ENCODE results near the gene HAT1.
"Not testable (repeated sequence)": the region's sequence is repeated elsewhere in the genome, so short reads cannot be mapped to it uniquely, and the experiment has no call there.

The HAT1 gene

GRCh38 chr2:171965661-171966060 lies 43.4 kb downstream of the HAT1 start:
- TF ChIP-seq POLR2A (IDR thresholded peaks at IDR 0.05; ENCODE audit: extremely low read depth, insufficient read length): no peak
- TF ChIP-seq, protein P1, sequence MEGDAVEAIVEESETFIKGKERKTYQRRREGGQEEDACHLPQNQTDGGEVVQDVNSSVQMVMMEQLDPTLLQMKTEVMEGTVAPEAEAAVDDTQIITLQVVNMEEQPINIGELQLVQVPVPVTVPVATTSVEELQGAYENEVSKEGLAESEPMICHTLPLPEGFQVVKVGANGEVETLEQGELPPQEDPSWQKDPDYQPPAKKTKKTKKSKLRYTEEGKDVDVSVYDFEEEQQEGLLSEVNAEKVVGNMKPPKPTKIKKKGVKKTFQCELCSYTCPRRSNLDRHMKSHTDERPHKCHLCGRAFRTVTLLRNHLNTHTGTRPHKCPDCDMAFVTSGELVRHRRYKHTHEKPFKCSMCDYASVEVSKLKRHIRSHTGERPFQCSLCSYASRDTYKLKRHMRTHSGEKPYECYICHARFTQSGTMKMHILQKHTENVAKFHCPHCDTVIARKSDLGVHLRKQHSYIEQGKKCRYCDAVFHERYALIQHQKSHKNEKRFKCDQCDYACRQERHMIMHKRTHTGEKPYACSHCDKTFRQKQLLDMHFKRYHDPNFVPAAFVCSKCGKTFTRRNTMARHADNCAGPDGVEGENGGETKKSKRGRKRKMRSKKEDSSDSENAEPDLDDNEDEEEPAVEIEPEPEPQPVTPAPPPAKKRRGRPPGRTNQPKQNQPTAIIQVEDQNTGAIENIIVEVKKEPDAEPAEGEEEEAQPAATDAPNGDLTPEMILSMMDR (IDR thresholded peaks at IDR 0.05; ENCODE audit: low read depth, low read length): no peak
- TF ChIP-seq, protein P2, sequence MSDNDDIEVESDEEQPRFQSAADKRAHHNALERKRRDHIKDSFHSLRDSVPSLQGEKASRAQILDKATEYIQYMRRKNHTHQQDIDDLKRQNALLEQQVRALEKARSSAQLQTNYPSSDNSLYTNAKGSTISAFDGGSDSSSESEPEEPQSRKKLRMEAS (IDR thresholded peaks at IDR 0.05; ENCODE audit: low read depth, low read length): no peak
- no peak for TF ChIP-seq MYC (IDR thresholded peaks at IDR 0.05; ENCODE audit: low read depth, low read length)
- DNase-seq (ENCODE audit: low read depth): no peak
- no peak overlapping the region for H3K4me3 ChIP-seq (ENCODE audit: low read depth, low read length)

GRCh38 chr2:171966235-171966634 lies 44.0 kb downstream of the HAT1 start:
- DNase-seq (ENCODE audit: low read depth): no peak
- TF ChIP-seq, protein P2 (IDR thresholded peaks at IDR 0.05; ENCODE audit: low read depth, low read length): no peak
- TF ChIP-seq MYC (IDR thresholded peaks at IDR 0.05; ENCODE audit: low read depth, low read length) (no peak), POLR2A (IDR thresholded peaks at IDR 0.05; ENCODE audit: extremely low read depth, insufficient read length) (no peak)
- TF ChIP-seq, protein P1 (IDR thresholded peaks at IDR 0.05; ENCODE audit: low read depth, low read length): no peak
- no peak overlapping the region for H3K4me3 ChIP-seq (ENCODE audit: low read depth, low read length)

- no peak for DNase-seq (ENCODE audit: low read depth)
- TF ChIP-seq MYC (IDR thresholded peaks at IDR 0.05; ENCODE audit: low read depth, low read length) (no peak), POLR2A (IDR thresholded peaks at IDR 0.05; ENCODE audit: extremely low read depth, insufficient read length) (no peak)
- TF ChIP-seq, protein P2 (IDR thresholded peaks at IDR 0.05; ENCODE audit: low read depth, low read length): no peak
- TF ChIP-seq, protein P1 (IDR thresholded peaks at IDR 0.05; ENCODE audit: low read depth, low read length): no peak
- H3K4me3 ChIP-seq (ENCODE audit: low read depth, low read length): no peak overlapping the region
Observed at GRCh38 chr2:171966688-171967087, 44.4 kb downstream of the HAT1 start.

- H3K4me3 ChIP-seq (ENCODE audit: low read depth, low read length): no peak overlapping the region
- TF ChIP-seq MYC (IDR thresholded peaks at IDR 0.05; ENCODE audit: low read depth, low read length) (no peak), POLR2A (IDR thresholded peaks at IDR 0.05; ENCODE audit: extremely low read depth, insufficient read length) (no peak)
- no peak for DNase-seq (ENCODE audit: low read depth)
Observed at GRCh38 chr2:171968509-171968908, 46.2 kb downstream of the HAT1 start.

GRCh38 chr2:171972329-171972982 lies 50.2 kb downstream of the HAT1 start:
- TF ChIP-seq, protein P1 (IDR thresholded peaks at IDR 0.05; ENCODE audit: low read depth, low read length): no peak
- no peak overlapping the region for H3K4me3 ChIP-seq (ENCODE audit: low read depth, low read length)
- no peak for DNase-seq (ENCODE audit: low read depth)

- H3K4me3 ChIP-seq (ENCODE audit: low read depth, low read length): no peak overlapping the region
- no peak for DNase-seq (ENCODE audit: low read depth)
- TF ChIP-seq, protein P2 (IDR thresholded peaks at IDR 0.05; ENCODE audit: low read depth, low read length): no peak
- TF ChIP-seq, protein P1 (IDR thresholded peaks at IDR 0.05; ENCODE audit: low read depth, low read length): no peak
- TF ChIP-seq MYC (IDR thresholded peaks at IDR 0.05; ENCODE audit: low read depth, low read length) (no peak), POLR2A (IDR thresholded peaks at IDR 0.05; ENCODE audit: extremely low read depth, insufficient read length) (no peak)
Observed at GRCh38 chr2:171979103-171979502, 56.8 kb downstream of the HAT1 start.

GRCh38 chr2:171983924-171984323 lies 61.7 kb downstream of the HAT1 start:
- not testable (repeated sequence) for H3K4me3 ChIP-seq (ENCODE audit: low read depth, low read length); DNase-seq (ENCODE audit: low read depth)
